Lower leg skin (tissue), 3 donors: Measurements from ENCODE around the gene HRH1.

Experiments used
- CTCF ChIP-seq, 3 donors: fragments of 450-650 bp; IDR thresholded peaks; one replicate each; pipeline ENCODE4 v1.5.1; 2016; ENCODE audit warnings: antibody characterized with exemption in 3 of 3, mild to moderate bottlenecking in 3 of 3, moderate library complexity in 2 of 3
- POLR2A ChIP-seq, 2 donors: fragments of 450-650 bp; IDR thresholded peaks; one replicate each; pipeline ENCODE4 v1.6.1; 2016 to 2017; ENCODE audit warnings: antibody characterized with exemption in 2 of 2, mild to moderate bottlenecking in 1 of 2, moderate library complexity in 1 of 2

- TF ChIP-seq CTCF (IDR thresholded peaks at IDR 0.05) (no peak), POLR2A (IDR thresholded peaks at IDR 0.05) (no peak)
Measured at GRCh38 chr3:11306817-11307589, 152.7 kb downstream of the HRH1 start.
